Measurements from ENCODE around the gene TNS1. TPM values are rescaled to one million over a fixed set of nuclear protein-coding genes. Genes with fewer than 3 reads are reported as not detected.

The TNS1 gene
- total RNA-seq, 1 donor from 2014 or later: 1.6 TPM

- TF ChIP-seq CTCF (IDR thresholded peaks at IDR 0.05; ENCODE audit: insufficient read depth, low read length, severe bottlenecking): no peak
- FAIRE-seq: no peak
- DNase-seq (ENCODE audit: low read depth): peak; percentile 56
- H3K27me3 ChIP-seq (ENCODE audit: control insufficient read depth, insufficient read depth, low read length): no peaks in the 10 kb centered on the region
- H3K36me3 ChIP-seq (ENCODE audit: control insufficient read depth, insufficient read depth, low read length): no peaks in the 10 kb centered on the region
- no peak overlapping the region for H3K4me3 ChIP-seq (ENCODE audit: low read depth, low read length)
Observed at GRCh38 chr2:218031771-218032257, 29.0 kb upstream of the TNS1 start.

GRCh38 chr2:218031261-218031660 lies 28.5 kb upstream of the TNS1 start:
- Histone ChIP-seq H3K27me3 (ENCODE audit: control insufficient read depth, insufficient read depth, low read length) (no peaks in the 10 kb centered on the region), H3K4me3 (ENCODE audit: low read depth, low read length) (no peak overlapping the region), H3K36me3 (ENCODE audit: control insufficient read depth, insufficient read depth, low read length) (no peaks in the 10 kb centered on the region)
- FAIRE-seq (peak; percentile 98), DNase-seq (ENCODE audit: low read depth) (no peak)
- TF ChIP-seq CTCF (IDR thresholded peaks at IDR 0.05; ENCODE audit: insufficient read depth, low read length, severe bottlenecking): no peak

GRCh38 chr2:218030409-218031195 lies 27.8 kb upstream of the TNS1 start:
- no peaks in the 10 kb centered on the region for H3K36me3 ChIP-seq (ENCODE audit: control insufficient read depth, insufficient read depth, low read length)
- no peak for TF ChIP-seq CTCF (IDR thresholded peaks at IDR 0.05; ENCODE audit: insufficient read depth, low read length, severe bottlenecking)
- no peaks in the 10 kb centered on the region for H3K27me3 ChIP-seq (ENCODE audit: control insufficient read depth, insufficient read depth, low read length)
- no peak overlapping the region for H3K4me3 ChIP-seq (ENCODE audit: low read depth, low read length)
- FAIRE-seq (peak; percentile 86), DNase-seq (ENCODE audit: low read depth) (no peak)

- Histone ChIP-seq H3K4me3 (ENCODE audit: low read depth, low read length) (no peak overlapping the region), H3K36me3 (ENCODE audit: control insufficient read depth, insufficient read depth, low read length) (no peaks in the 10 kb centered on the region), H3K27me3 (ENCODE audit: control insufficient read depth, insufficient read depth, low read length) (no peaks in the 10 kb centered on the region)
- no peak for TF ChIP-seq CTCF (IDR thresholded peaks at IDR 0.05; ENCODE audit: insufficient read depth, low read length, severe bottlenecking)
- DNase-seq (ENCODE audit: low read depth) (peak; percentile 30), FAIRE-seq (peak; percentile 52)
Observed at GRCh38 chr2:218029366-218030360, 26.9 kb upstream of the TNS1 start.

DNA sequence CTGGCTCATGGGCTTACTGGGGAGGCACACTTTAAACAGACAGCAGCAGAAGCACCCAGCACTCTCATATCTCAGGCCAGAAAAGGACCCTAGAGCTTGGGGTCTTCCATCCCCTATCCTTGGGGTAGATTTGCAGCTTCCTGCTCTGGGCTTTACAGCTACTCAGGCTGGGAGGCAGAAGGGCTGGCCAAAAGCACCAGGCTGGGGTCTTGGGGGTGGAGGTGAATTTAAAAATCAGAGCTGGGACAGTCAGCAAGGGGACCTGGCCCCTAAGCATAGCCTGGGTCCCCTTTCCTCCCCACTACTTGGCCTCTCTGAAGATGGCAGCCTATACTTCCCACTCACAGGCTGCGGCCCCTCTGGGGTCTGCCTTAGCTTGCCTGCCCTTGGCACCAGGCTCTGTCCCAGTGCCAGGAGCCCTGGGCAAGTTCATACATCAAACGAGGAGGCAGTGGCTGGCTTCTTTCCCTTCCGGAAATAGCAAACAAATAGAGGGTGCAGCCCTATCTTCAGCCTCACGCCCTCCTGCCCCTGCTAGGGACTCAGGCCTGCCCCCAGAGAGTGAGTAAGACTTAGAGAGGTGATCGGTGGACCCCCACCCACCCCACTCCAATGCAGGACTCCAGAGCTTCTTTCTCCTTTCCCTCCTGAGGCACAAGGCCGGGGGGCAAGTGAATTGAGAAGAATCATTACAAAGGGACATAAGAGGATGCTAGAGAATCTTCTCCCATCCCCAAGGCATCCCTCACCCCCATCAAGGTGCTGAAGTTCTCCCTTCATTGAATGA lies 26.0 kb upstream of the TNS1 start:
- no peaks in the 10 kb centered on the region for H3K27me3 ChIP-seq (ENCODE audit: control insufficient read depth, insufficient read depth, low read length)
- FAIRE-seq (no peak), DNase-seq (ENCODE audit: low read depth) (peak; percentile 38)
- no peaks in the 10 kb centered on the region for H3K36me3 ChIP-seq (ENCODE audit: control insufficient read depth, insufficient read depth, low read length)
- TF ChIP-seq CTCF (IDR thresholded peaks at IDR 0.05; ENCODE audit: insufficient read depth, low read length, severe bottlenecking): no peak
- no peak overlapping the region for H3K4me3 ChIP-seq (ENCODE audit: low read depth, low read length)
